Cortex of kidney (tissue), 1 donor: ENCODE data around the gene VPS13D.
"Not testable (repeated sequence)": the region's sequence is repeated elsewhere in the genome, so short reads cannot be mapped to it uniquely, and the experiment has no call there.

Source experiments
- DNase-seq: peaks from one replicate; lab custom pipeline; 2025; lab: John Stamatoyannopoulos, UW

VPS13D gene

GRCh38 chr1:12450090-12450755 is 220.4 kb downstream of the VPS13D start:
- no peak for DNase-seq

- no peak for DNase-seq
Observed at GRCh38 chr1:12450756-12451559, 221.1 kb downstream of the VPS13D start.

GRCh38 chr1:12451560-12451900 is 221.7 kb downstream of the VPS13D start:
- no peak for DNase-seq

- no peak for DNase-seq
Observed at GRCh38 chr1:12452262-12452661, 222.4 kb downstream of the VPS13D start.

- no peak for DNase-seq
Observed at GRCh38 chr1:12453400-12454343, 223.8 kb downstream of the VPS13D start.

- DNase-seq = no peak
Observed at GRCh38 chr1:12454406-12455391, 224.9 kb downstream of the VPS13D start.

- DNase-seq = not testable (repeated sequence)
Observed at GRCh38 chr1:12456081-12456480, 226.3 kb downstream of the VPS13D start.

- DNase-seq = no peak
Observed at GRCh38 chr1:12456979-12457378, 227.1 kb downstream of the VPS13D start.

GRCh38 chr1:12457771-12458170 is 227.9 kb downstream of the VPS13D start:
- no peak for DNase-seq

GRCh38 chr1:12458571-12458970 is 228.7 kb downstream of the VPS13D start:
- no peak for DNase-seq

GRCh38 chr1:12460121-12460520 is 230.3 kb downstream of the VPS13D start:
- DNase-seq = no peak

GRCh38 chr1:12460911-12461621 is 231.2 kb downstream of the VPS13D start:
- no peak for DNase-seq

- DNase-seq = no peak
Observed at GRCh38 chr1:12461754-12462153, 231.9 kb downstream of the VPS13D start.

GRCh38 chr1:12462586-12462985 is 232.8 kb downstream of the VPS13D start:
- no peak for DNase-seq

GRCh38 chr1:12464045-12464461 is 234.2 kb downstream of the VPS13D start:
- DNase-seq = no peak

GRCh38 chr1:12464598-12465056 is 234.8 kb downstream of the VPS13D start:
- no peak for DNase-seq

- DNase-seq = no peak
Observed at GRCh38 chr1:12465126-12465525, 235.3 kb downstream of the VPS13D start.

- DNase-seq = no peak
Observed at GRCh38 chr1:12466816-12467215, 237.0 kb downstream of the VPS13D start.

- DNase-seq = no peak
Observed at GRCh38 chr1:12467570-12468286, 237.9 kb downstream of the VPS13D start.

- no peak for DNase-seq
Observed at GRCh38 chr1:12468323-12468722, 238.5 kb downstream of the VPS13D start.
